Measurements from ENCODE around the gene PRPF39. TPM values are rescaled to one million over a fixed set of nuclear protein-coding genes. Genes with fewer than 3 reads are reported as not detected.
"Not testable (repeated sequence)": the region's sequence is repeated elsewhere in the genome, so short reads cannot be mapped to it uniquely, and the experiment has no call there.

Gene PRPF39
- total RNA-seq, 4 donors from 2014 or later, result 11.7 to 33.6 (median 16.8) TPM

- Histone ChIP-seq H3K36me3 (peaks cover 0 to 4% (median 0%) of the 10 kb centered on the region in 4 donors), H3K4me1 (peaks cover 6 to 21% (median 20%) of the 10 kb centered on the region in 4 donors), H3K9me3 (no peaks in the 10 kb centered on the region), H3K4me3 (no peak overlapping the region), H3K27ac (replicated peaks in 1 of 4) (no peak overlapping the region), H3K27me3 (no peaks in the 10 kb centered on the region)
- 98% methylated on average over 4 of the region's 6 CpGs for WGBS
- no peak for TF ChIP-seq POLR2AphosphoS5 (IDR thresholded peaks at IDR 0.05)
- no peak for TF ChIP-seq EP300 (IDR thresholded peaks at IDR 0.05)
- no peak for TF ChIP-seq POLR2A (IDR thresholded peaks at IDR 0.05; ENCODE audit: low read depth)
- no peak for TF ChIP-seq CTCF (IDR thresholded peaks at IDR 0.05)
- intact Hi-C loops (cut with DNase I), result no loop called here
- DNase-seq (ENCODE audit: extremely low spot score), result no peak
Measured at GRCh38 chr14:45140661-45141187, 56.8 kb downstream of the PRPF39 start.

- H3K4me1 ChIP-seq, result peaks cover 0 to 11% (median 9%) of the 10 kb centered on the region in 4 donors
- H3K36me3 ChIP-seq; H3K27ac ChIP-seq (replicated peaks in 1 of 4); H3K4me3 ChIP-seq; intact Hi-C loops (cut with DNase I); H3K27me3 ChIP-seq; H3K9me3 ChIP-seq; DNase-seq (ENCODE audit: extremely low spot score): not testable (repeated sequence)
- 90% methylated on average over 8 of the region's 8 CpGs for WGBS
Measured at GRCh38 chr14:45142083-45142482, 58.2 kb downstream of the PRPF39 start.

GRCh38 chr14:45144658-45145057, 60.7 kb downstream of the PRPF39 start:
- no peaks in the 10 kb centered on the region for H3K9me3 ChIP-seq
- no peaks in the 10 kb centered on the region for H3K27me3 ChIP-seq
- DNase-seq (ENCODE audit: extremely low spot score), result no peak
- intact Hi-C loops (cut with DNase I), result no loop called here
- no peak overlapping the region for H3K27ac ChIP-seq (replicated peaks in 1 of 4)
- no peaks in the 10 kb centered on the region for H3K4me1 ChIP-seq
- H3K36me3 ChIP-seq, result peaks cover 0 to 6% (median 4%) of the 10 kb centered on the region in 4 donors
- TF ChIP-seq POLR2AphosphoS5 (IDR thresholded peaks at IDR 0.05) (no peak), EP300 (IDR thresholded peaks at IDR 0.05) (no peak), CTCF (IDR thresholded peaks at IDR 0.05) (no peak), POLR2A (IDR thresholded peaks at IDR 0.05; ENCODE audit: low read depth) (no peak)
- no peak overlapping the region for H3K4me3 ChIP-seq

GRCh38 chr14:45145214-45145613, 61.3 kb downstream of the PRPF39 start:
- H3K4me1 ChIP-seq, result no peaks in the 10 kb centered on the region
- WGBS, result 88% methylated on average over 3 of the region's 3 CpGs
- no peak overlapping the region for H3K4me3 ChIP-seq
- no peak for DNase-seq (ENCODE audit: extremely low spot score)
- no peaks in the 10 kb centered on the region for H3K27me3 ChIP-seq
- H3K27ac ChIP-seq (replicated peaks in 1 of 4), result no peak overlapping the region
- H3K9me3 ChIP-seq, result no peaks in the 10 kb centered on the region
- peaks cover 0 to 9% (median 4%) of the 10 kb centered on the region in 4 donors for H3K36me3 ChIP-seq
- TF ChIP-seq CTCF (IDR thresholded peaks at IDR 0.05), result no peak
- no peak for TF ChIP-seq POLR2A (IDR thresholded peaks at IDR 0.05; ENCODE audit: low read depth)
- TF ChIP-seq EP300 (IDR thresholded peaks at IDR 0.05), result no peak
- no peak for TF ChIP-seq POLR2AphosphoS5 (IDR thresholded peaks at IDR 0.05)
- intact Hi-C loops (cut with DNase I), result no loop called here

GRCh38 chr14:45149602-45150001, 65.7 kb downstream of the PRPF39 start:
- 97% methylated on average over 3 of the region's 3 CpGs for WGBS

More at GRCh38 chr14:45149602-45150001, 65.7 kb downstream of the PRPF39 start:
- Histone ChIP-seq H3K4me1 (no peaks in the 10 kb centered on the region), H3K36me3 (peaks cover 0 to 9% (median 4%) of the 10 kb centered on the region in 4 donors), H3K4me3 (no peak overlapping the region), H3K9me3 (no peaks in the 10 kb centered on the region), H3K27me3 (no peaks in the 10 kb centered on the region), H3K27ac (replicated peaks in 1 of 4) (no peak overlapping the region)
- intact Hi-C loops (cut with DNase I), result no loop called here
- TF ChIP-seq CTCF (IDR thresholded peaks at IDR 0.05), result no peak
- no peak for TF ChIP-seq EP300 (IDR thresholded peaks at IDR 0.05)
- no peak for TF ChIP-seq POLR2AphosphoS5 (IDR thresholded peaks at IDR 0.05)
- TF ChIP-seq POLR2A (IDR thresholded peaks at IDR 0.05; ENCODE audit: low read depth), result no peak
- no peak for DNase-seq (ENCODE audit: extremely low spot score)

Measured in esophagus muscularis mucosa (tissue), 4 donors.